ENCODE data around the gene PRICKLE4.
A peak's percentile ranks its signal among the peaks of the same experiment; 100 is the strongest.
"Not testable (repeated sequence)": the region's sequence is repeated elsewhere in the genome, so short reads cannot be mapped to it uniquely, and the experiment has no call there.

The PRICKLE4 gene

DNA sequence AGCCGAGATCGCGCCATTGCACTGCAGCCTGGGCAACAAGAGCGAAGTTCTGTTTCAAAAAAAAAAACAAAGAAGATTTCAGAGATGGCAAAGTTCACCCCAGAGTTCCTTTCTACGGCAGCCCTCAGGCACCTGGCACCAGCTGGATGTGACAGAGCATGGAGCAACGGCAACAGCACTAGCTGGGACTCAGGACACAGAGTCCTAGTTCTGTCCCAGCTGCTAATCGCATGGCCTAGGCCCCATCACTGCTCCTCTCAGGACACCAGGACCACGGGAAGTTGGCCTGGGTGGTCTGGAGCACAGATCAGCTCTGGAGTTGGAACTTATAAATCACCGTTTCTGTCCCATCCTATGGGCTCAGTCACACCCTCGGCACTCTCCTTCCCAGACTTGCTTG is 34.5 kb upstream of the PRICKLE4 start:
- no peak for DNase-seq

DNA sequence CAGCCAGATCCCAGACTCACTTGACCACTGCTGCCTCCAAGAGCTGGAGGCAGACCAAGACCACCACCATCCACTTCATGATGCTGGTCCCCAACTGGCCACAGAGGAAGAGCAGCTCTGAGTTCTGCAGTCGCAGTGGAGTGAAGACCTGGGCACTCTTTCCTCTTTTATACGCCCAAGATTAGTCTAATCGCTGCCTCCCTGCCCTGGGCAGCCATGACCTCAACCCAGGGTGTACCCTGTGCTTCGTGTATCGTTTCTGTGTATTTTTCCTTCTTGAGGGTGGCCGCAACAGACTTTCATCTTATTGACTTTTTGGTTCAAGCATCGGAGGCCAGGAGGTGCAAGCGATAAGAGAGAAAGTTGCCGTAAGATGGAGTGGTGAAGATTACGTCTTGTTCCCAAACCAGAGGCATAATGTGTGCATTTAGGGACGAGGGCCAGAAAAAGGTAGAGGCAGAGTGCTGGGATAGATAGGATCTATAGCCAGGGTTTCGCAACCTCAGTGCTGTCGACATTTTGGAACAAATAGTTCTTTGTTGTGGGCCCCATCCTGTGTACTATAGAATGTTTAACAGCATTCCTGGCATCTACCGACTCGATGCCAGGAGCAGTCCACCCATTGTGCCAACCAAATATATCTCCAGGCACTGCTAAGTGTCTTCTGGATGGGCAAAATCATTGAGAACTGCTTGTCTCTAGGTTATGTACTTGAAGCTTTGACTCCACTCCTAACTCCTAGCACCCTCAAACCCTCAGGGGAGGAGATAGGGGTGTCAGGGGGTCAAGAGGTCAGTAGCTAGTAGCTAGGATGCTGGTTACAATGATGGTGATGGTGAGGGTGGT is 33.1 kb upstream of the PRICKLE4 start, which contains the start of gene PGC:
Gene PGC (minus strand): TSS at position 142 of the 846 bp plus-strand sequence. CDS start 63 bp downstream, at position 79.
- no peak for DNase-seq

DNA sequence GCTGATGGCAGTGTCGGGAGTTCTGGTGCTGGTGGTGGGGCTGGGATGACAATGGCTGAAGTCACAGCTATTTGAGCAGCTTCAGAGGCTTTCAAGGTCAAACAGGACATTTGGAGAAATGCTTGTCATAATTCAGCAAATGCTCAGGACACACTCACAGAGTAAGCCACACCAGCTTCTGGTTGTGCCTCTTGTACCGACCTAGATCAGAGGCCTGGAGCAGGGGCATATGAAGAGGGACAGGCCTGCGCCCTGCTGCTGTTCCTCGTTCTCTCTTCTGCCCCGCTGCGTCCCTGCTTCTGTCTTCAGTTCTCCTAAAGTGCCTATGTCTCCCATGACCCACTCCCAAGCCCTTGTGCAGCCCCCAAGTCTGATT is 32.5 kb upstream of the PRICKLE4 start:
- DNase-seq = no peak

DNA sequence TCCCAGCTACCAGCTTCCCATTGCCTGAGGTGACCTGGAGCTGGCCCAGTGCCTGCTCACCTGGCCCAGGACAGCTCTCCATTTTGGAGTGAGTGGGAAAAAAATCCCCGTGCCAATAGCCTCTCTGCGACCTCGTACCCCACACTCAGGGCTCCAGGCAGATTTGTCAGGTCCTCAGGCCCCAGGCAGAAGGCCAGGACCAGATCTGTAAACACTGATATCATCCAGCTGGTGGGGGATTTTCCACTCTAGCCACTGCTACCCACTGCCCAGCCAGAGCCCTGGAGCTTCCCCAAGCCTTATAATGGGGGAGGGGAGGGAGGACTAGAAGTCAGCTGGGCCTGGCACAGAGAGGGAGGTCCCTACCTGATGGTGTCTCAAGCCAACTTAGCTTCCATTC is 32.0 kb upstream of the PRICKLE4 start:
- DNase-seq = no peak

DNA sequence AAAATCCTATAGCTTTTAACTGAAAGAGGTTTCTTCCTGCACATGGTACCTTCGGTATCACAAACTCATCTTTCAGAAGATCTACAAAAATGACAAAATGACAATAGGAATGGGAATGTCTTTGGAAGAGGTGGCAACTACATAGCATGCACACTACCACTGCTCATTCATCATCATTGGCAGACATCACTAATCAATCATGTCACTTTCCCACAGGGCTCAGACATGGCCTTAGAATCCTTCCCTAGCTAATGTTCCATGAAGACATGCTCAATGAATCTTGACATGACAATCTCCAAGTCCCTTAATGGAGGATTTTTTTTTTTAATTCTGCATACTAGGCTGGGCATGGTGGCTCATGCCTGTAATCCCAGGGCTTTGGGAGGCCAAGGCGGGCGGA is 30.2 kb upstream of the PRICKLE4 start:
- DNase-seq = no peak

DNA sequence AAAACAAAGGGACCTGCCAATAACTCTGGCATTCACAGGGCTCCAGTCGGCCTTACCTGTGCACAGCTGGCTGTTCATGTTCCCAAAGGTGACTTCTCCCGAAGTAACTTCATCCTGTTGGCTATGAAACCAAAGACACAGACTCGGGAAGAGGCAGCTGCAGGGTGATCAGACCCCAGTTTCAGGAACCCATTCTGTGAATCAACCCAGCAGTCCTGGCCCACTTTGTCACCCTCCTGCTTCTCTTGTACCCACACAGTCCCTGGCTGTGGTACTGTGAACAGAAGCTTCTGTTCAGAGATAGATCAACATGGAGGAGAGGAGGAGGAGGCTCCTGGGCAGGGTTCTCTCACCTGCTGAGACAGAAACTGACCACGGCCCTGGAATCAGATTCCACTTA is 24.7 kb upstream of the PRICKLE4 start:
- no peak for DNase-seq

DNA sequence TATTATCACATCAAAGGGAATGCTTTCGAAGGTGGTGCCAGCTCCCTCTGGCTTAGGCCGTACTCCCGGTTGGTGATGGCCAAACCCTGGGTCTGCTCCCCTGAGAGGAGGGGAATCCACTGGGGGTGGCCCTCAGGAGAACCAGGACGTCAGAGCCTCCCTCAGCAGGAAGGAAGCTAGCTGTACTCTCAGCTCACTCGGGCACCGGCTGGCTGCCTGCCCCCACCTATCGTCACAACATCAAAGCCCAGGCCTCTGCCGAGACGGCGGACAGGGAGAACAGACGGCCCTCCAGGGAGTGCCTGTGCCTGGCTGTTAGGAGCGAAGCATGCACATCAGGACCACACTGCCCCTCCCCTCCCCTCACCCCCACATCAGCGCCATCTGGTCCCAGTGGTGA is 24.2 kb upstream of the PRICKLE4 start:
- DNase-seq = no peak

DNA sequence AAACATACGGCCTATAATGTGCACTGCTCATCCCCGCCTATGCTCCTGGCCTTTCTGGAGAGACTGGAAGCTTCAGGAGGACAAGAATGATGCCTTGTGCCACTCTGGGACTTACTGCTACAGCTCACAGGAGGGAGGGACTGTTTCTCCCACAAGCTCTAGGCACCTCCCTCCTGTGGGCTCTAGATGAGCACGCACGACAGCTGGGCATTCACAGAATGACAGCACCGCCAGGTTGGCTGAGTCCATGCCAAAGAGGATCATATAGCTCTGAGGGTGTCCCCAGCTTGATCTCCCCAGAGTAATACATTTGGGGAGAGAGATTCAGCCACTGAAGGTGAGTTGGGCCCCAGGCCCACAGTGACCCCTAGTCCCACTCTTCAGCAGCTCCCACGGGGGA is 23.3 kb upstream of the PRICKLE4 start:
- DNase-seq = peak in 1 of 2 experiments; percentile 19

DNA sequence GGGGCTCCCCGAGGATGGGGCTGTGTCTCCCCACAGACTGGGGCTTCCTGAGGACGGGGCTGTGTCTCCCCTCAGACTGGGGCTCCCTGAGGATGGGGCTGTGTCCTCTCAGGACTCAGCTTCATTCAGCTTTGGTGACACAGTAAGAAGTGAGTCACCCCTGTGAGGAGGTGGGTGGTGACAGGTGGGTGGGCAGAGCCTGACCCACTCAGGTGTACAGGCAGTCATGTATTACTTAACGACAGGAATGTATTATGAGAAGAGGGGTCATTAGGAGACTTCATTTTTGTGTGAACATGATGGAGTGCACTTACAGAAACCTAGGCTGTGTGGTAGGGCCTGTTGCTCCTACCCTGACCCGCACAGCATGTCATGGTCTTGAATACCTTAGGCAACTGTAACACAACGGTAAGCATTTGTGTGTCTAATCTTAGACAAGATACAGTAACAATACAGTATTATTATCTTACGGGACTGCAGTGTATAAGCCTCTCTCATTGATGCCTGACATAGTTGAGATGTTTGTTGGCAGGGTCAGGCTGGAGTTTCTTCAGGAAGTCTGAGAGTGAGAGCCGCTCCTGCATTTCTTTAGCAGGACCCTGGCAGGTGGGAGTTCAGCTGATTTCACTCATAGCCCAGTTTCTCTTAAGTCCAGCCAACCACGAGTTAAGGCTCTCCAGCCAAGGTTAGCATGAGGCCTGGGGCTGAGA is 22.5 kb upstream of the PRICKLE4 start:
- no peak for DNase-seq

DNA sequence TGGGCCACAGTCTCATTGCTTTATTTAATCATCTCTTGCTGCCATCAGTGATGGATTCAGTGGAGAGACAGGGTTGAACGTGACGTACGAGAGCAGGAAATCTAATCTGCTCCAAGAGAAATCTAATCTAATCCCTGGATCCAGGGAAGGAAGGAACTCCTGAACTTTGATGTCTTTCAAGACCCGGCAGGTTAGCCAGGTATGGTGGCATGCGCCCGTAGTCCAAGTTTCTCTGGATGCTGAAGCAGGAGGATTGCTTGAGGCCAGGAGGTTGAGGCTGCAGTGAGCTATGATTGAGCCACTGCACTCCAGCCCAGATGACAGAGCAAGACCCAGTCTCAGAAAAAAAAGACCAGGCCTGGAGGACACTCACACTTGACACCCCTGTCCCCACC is 21.9 kb upstream of the PRICKLE4 start:
- no peak for DNase-seq

DNA sequence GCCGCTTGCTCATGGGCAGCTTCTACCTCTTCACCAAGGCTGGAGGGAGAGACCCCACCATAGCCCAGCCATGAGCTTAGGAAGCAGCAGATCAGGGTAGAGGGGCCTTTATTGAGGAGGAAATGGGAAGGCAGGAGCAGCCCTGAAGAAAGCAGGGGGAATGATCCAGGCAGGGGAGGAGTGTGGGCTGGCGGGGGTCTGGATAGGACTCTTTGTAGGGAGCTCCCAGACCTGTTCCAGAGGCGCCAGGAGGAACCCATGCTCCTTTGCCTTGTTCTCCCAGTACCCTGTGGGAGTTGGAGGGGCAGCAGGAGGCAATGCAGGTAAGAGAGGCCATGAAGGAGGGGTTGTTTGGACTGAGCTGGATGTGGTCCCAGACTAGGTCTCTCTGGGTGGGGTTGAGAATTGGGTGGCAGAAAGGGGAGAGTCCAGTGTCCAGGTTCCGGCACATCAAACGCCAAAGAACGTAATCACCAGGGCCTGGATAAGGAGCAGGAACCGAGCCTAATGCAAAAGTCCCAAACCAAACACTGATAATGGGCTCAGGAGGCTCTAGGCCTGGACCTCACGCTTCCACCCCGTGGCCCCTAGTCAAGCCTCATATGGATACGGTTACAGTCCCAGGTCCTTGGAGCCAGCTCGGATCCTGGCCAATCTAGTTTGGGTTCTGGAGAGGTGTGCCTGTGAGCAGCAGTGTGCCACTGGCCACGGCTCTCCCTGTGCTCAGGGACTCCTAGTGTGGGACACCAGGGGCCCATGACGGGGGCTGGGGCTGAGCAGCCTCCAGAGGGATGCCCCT is 21.3 kb upstream of the PRICKLE4 start:
- no peak for DNase-seq

DNA sequence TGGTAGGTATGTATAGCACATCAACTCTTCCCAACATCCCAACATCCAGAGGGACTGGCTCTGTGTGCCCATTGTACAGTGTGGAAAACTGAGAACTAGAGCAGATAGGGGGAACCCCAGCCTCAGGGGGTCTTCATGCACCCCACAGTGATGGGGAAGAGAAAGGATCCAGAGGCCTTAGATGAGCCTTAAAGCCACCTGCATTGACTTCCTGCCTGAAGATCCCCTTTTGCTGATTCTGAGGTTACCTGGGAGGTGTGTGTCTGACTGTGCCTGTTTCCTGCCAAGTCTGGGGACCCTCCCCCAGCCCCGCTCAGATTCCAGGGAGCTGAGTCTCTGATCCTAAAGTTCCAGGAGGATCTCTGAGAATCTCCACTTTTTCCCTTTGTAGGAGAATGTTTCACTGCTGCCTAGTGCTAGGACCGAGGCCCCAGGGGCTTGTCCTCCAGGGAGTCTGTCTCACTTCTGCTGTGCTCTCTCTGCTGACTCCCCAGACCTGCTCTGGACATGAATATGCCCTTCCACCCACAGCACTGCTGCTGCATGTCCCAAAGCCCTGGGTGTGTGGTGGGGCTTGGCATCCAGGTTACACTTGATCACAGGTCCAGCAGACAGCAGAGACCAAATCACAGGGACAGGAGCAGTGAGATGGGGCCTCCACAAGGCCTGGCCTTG is 20.5 kb upstream of the PRICKLE4 start:
- DNase-seq = no peak

DNA sequence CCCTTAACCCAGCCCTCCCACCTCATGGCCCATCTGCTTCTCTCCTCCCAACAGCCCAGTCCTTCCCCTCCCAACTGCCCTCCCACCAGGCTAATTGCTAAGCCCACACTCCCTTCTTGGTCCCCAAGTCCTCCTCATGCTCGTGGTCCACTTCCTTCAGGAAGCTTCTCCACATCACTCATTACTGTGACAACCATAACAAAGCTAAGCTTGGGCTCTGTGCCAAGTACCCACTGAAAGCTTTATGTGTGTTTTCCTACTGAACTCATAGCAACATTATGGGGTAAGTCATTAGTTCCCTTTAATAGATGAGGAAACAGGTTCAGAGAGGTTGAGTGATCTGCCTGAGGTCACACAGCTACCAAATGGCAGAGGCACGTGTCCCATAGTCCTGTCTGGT is 17.1 kb upstream of the PRICKLE4 start:
- DNase-seq = no peak

DNA sequence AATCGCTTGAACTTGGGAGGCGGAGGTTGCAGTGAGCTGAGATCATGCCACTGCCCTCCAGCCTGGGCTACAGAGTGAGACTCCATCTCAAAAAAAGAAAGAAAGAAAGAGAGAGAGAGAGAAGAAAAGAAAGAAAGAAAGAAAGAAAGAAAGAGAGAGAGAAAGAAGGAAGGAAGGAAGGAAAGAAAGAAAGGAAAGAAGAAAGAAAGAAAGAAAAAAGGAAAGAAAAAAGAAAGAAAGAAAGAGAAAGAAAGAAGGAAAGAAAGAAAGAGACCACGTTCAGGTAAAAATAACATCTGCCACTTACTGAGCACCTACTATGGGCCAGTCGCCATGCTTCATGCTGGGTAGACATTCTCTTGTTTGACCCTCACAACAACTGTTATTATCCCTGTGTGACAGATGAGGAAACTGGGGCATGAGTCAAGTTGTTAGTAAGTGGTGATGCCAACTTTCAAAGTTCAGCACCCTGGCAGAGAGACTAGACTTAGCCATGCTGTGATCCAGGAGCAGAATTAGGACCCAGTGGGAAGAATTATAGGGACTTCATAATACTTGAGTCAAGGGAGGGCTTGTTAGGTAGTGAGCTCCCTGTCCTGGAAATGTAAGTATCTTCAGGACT is 14.4 kb upstream of the PRICKLE4 start:
- not testable (repeated sequence) for DNase-seq

DNA sequence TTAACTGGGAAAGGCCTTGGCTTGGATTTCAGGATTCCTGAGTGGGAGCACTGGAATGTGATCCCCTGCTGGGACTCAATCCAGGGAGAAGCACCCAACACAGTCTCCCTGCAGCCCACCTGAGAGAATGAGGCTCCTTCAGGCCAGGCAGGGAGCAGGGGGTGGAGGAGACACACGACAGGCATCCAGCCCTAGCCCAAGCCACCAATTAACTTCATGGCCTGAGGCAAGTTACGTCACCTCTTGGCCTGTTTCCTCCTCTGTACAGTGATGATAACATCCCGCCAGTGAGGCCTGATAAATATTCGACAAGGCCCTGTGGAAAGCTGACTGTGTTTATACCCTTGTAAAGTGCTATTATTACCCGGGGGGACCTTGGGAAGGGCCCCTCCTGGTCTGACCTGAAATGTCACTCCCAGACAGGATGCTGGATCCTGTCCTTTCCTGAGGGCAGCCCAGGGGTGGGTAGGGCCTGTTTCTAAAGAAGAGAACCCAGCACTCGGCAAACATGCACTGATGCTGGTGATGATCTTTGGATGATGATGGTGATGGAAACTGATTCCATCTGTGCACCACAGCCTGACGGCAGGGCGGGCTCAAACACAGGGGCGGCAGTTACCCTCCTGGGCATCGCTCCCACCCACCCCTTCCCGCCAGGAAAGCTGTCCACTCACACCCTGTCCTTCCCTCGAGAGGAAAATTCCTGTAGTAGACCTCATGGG is 13.3 kb upstream of the PRICKLE4 start:
- DNase-seq = no peak

DNA sequence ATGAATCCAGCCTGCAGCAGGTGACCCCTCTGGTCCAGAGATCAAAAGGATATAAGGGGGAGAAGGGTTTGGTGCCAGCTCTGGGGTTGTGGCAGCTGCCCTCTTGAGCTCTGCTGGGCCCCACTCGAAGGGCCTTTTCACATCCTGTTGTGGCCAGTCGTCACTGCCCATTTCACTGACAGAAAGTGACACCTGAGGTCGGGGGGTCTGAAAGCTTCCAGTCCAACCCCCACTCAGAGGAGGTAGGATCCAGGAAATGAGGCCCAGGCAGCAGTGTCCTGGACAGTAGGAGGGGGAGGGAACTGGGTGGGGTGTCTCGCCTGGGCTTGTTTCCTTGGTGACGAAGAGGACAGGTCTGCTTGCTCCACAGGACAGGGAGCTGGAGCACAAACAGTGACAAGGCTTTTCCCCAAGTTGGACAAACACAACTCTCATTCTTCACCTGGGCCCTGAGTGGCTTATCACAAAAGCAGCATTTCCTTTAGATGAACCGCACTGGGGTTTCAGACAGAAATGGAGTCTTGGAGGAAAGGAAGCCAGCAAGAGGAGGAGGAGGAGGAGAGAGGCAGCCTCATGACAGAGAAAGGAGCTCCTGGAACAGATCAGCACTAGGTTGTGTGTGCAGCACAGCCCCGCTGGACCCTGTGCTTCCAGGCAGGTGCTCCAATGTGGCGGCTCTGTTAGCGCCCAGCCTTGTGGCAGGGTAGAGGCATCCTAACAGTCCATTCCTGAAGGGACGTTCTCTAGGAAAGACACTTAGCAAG is 11.9 kb upstream of the PRICKLE4 start:
- DNase-seq = no peak

DNA sequence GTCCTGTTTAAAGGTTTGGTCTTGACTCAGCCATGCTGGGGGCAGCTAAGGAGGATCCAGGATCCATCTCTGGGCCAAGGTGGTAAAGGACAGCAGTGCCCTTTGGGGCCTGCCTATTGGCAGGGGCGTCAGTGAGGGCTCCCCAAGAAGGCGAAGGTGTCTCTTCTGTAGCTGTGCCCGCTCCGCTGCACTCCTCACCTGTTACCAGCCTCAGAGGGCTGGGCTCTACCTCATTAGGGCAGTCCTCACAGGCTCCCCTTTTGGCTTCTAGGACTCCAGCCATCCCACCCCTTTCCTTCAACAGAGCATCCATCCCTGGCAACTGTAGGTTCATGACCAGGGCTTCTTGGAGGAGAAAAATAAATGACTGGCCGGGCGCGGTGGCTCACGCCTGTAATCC is 11.2 kb upstream of the PRICKLE4 start:
- no peak for DNase-seq

DNA sequence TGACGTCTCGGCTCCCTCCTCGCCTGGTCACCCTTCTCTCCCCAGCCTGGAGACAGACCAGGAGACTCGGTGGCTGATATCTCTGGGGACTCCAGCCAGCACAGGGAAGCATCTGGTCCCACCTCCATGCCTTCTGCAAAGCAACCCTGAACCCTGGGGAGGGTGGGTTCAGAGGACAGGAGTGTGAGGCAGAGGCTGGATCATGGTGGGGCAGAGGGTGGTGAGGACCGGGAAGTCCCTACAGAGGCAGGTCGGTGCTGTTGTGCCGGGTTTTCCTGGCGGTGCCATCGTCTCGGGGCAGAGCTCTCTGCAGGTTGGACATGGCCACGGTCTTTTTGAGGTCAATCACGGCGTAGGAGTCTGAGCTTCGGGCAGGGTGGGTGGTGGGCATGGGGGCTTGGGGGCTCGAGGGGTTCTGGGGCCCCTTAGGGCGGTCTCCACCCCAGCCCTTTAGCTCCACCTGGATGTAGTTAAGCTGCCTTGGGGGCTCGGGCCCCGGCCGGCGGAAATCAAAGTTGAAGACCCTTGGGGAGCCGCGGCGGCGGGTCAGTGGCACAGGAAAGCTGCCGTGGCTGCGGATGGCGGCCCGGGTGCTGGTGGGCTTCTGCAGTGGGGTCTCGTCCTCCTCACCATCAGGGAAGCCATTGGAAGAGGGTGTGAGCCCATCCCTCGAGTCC is 10.1 kb upstream of the PRICKLE4 start:
- DNase-seq = no peak

DNA sequence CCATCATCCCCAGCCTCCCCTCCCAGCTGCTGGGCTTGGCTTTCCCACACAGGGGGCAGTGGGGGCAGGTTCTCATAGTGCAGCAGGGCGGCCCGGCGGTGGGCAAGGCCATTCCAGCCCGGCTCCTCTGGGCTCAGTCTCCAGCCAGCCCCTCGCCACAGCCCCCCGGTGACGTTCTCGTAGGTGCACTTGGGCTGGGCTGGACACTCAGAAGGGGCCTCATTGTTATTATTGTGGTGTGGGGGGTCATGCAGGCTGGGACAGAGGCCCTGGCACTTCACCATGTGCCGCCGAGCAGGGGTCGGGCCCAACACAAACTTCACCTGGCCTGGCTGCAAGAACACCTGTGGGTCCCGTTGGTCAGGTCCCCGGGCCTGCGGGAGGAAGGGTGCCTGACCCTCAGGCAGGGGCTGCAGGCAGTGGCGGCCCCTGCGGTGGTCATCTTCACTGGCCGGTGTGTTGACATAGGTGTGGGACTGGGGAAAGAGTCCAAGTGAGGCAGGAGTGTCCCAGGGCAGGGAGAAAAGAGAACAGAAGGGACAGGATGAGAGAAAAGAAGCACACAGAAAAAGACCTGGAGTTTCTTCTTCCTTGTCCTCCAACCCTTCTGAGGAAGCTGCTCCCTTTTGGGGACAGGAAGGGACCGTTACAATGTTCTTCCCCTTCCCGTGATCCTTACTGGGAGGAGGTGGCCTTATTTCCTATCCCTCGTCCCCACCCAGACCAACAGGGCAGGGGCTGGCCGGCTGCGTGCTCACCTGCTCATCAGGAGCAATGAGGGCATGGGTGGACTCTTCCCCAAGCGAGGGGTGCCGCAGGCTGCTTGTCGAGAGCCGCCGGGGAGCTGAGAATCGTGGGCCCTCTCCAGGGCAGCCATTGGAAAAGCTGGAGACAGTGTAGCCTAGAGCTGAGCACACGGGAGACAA is 9.3 kb upstream of the PRICKLE4 start:
- DNase-seq = no peak

Measured in NCI-H446 (cell line).